NK-92 treated with Interleukin-12 subunit alpha and Interleukin-12 subunit beta, amount 100 ng/mL, for 24 hours (cell line): Measurements from ENCODE around the gene ZFYVE28.
A peak's percentile ranks its signal among the peaks of the same experiment; 100 is the strongest.

Experiments
- DNase-seq: peaks from one replicate; lab custom pipeline; 2025; lab: John Stamatoyannopoulos, UW

The ZFYVE28 gene

DNA sequence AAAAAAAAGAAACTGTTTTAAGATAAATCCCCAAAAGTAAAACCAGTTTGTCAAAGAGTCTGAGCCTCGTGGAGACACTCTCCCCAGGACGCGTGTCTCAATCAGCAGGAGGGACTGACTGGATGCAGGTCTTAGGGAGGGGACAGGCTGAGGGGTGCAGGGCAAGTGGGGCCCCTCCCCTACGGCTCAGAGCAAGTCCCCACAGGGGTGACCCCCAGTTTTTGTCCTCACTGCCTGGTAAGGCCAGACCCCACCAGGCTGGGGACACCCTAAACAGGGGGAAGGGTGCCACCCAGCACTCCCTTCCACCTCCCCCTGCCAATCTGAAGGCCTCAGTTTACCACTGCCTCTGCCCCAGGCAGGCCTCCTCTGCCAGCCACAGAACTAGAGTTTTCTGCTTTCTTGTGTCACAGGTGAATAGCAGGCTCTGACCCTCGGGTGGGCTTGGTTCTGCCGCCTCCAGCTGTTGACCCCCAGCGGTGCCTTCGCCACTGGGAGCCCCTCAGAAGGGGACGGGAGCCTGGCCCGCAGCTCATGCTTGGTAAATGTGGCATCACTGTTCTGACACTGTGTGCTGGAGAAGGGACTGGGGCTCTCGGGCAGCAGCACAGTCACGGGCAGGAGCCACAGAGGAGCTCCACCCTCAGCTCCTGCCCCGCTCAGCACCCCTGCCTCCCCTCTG lies 86.8 kb downstream of the ZFYVE28 start:
- no peak for DNase-seq

DNA sequence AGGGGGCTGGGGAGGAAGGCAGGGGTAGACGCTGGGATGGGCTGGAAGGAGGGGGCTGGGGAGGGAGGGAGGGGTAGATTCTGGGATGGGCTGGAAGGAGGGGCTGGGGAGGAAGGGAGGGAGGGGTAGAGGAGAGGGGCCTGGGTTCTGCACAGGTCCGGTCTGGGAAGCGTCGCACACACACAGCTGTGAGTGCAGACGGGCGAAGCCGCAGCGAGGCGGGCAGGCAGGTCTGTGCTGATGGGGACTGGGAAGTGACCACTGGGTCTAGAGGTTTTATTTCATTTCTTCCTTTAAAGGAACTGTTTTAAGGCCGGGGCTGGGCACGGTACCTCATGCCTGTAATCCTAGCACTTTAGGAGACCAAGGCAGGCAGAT lies 87.4 kb downstream of the ZFYVE28 start:
- DNase-seq: no peak

DNA sequence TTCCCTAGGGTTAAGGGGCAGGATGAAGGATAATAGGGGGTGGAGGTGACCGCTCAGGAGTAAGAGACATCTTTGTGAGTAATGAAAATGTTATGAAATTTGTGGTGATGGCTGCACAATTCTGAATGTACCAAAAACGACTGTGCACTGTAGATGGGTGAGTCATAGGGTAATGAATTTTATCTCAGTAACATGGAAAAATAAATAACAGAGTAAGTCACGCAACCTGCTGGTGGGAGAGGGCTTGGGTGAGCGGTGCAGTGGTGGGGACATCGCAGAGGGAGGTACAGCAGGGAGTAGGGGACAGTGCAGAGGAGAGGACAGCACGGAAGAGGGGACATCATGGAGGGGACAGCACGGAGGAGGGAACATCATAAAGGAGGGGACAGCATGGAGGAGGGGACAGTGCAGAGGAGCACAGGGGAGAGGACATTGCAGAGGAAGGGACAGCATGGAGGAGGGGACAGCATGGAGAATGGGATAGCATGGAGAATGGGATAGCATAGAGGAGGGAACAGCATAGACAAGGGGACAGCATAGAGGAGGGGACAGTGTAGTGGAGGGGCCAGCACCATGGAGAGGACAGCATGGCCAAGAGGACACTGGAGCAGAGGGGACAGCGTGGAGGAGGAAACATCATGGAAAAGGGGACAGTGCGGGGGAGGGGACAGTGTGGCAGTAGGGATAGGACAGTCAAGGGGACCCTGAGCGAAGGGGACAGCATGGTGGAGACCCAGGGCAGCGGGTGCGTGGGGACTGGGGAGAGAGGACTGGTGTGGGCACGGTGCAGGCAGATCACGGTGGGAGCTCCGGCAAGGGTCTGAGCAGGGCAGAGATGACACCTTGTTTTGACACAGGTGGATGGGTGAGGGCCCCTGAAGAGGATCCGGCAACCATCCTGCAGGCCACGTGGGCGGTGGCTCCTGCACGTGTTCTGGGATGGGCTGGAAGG lies 88.1 kb downstream of the ZFYVE28 start:
- no peak for DNase-seq

GRCh38 chr4:2327579-2327978 lies 90.9 kb downstream of the ZFYVE28 start:
- no peak for DNase-seq

DNA sequence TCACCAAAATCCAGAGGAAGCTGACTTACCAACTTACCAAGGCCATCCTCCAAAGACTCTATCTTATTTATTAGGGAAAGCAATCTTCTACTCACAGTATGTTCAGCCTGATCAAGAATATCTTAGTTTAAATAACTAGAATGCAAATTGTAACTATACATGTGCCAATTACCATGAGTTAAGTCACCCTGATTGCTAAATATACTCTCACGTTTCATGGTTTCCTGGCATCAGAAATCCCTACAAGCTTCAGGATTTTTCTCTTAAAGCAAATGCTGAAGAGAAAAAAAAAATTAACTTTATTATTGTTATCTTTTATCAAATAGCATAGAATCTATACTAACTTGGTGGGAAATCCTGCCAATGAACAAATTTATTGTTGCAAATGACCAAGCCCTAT lies 93.6 kb downstream of the ZFYVE28 start:
- DNase-seq: no peak

DNA sequence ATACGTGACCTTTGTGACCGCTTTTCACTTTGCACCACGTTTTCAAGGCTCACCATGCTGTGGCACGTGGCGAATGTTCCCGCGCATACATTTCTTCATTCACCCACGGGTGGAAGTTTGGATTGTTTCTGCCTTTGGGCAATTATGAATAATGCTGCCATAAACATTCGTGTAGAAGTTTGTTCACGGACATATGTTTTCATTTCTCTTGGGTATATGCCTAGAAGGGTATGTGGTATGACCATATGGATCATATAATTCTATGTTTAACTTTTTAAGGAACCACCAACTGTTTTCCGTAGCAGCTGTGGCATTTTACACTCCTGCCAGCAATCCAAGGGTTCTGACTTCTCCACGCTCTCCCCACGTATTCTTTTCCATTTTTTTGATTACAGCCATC lies 95.6 kb downstream of the ZFYVE28 start:
- no peak for DNase-seq

GRCh38 chr4:2322227-2322626 lies 96.2 kb downstream of the ZFYVE28 start:
- no peak for DNase-seq

- no peak for DNase-seq
Observed at GRCh38 chr4:2321279-2322196, 96.9 kb downstream of the ZFYVE28 start.

DNA sequence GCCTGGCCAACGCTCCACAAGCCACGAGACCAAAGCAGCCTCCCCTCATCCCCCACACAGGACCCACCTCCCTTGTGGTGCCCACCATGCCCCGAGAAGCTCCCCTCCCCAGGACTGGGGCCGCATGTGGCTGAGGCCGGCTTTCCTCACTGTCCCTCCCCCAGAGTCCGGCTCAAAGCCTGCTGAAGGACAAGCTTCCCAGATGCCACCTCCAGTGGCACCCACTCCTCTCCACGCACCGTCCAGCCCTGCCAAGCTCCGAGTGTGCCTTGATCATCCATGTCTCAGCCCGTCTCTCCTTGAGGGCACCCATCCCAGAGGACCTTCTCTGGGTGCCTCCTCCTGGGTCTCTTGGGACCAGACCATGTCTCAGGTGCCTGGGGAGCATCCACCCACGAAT lies 97.7 kb downstream of the ZFYVE28 start:
- DNase-seq: no peak

DNA sequence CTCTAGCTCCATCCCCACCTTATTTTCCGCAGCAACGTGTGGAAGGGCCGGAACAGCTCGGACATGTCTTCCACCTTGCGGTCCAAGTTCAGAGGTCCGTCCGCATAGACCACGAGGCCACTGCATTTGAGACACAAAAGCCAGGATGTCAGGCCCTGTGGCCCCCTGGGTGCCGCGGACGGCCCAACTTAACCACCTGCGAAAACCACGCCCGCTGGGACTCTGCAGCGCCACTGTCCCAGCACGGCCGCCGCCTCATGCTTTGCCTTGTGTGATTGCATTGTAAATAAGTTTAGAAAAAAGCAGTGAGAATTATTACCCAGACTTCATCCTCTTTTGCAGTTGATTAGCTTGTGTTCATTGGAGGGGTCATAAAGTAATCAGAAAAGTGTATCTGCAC lies 98.3 kb downstream of the ZFYVE28 start:
- peak; percentile 53 for DNase-seq

DNA sequence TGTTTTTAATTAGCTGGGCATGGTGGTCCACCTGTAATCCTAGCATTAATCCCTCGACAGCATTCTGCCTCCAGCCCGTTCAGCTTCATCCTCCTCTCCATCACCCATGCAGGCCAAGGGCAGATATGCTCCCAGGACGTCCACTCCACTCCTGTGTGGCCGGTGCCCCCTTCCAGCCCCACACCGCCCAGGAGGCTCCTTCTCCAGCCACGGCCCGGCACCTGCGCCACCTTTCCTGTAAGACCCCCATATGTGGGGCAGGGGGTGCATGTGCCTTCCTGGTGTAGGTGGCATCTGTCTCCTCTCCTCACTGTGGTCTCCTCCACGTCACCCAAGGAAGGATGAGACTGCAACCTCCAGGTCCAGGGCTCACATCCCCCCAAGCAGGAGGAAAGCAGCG lies 99.6 kb downstream of the ZFYVE28 start:
- DNase-seq: no peak

DNA sequence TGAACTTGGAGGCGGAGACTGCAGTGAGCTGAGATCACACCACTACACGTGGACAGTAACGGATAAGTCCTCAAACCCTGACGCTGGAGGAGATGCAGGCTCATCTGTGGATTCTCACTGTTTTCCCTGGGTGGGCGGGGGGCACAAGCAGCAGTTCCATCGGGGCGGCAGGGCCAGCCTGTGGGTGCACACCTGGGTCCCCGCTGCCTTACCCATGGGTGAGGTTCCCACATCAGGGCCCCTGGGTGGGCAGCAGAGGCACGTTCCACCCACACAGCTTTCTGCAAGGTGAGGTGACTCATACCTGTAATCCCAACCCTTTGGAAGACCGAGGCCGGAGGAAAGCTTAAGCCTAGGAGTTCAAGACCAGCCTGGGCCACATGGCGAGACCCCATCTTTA lies 100.0 kb downstream of the ZFYVE28 start:
- no peak for DNase-seq

- DNase-seq: no peak
Observed at GRCh38 chr4:2313366-2313765, 105.1 kb downstream of the ZFYVE28 start.

DNA sequence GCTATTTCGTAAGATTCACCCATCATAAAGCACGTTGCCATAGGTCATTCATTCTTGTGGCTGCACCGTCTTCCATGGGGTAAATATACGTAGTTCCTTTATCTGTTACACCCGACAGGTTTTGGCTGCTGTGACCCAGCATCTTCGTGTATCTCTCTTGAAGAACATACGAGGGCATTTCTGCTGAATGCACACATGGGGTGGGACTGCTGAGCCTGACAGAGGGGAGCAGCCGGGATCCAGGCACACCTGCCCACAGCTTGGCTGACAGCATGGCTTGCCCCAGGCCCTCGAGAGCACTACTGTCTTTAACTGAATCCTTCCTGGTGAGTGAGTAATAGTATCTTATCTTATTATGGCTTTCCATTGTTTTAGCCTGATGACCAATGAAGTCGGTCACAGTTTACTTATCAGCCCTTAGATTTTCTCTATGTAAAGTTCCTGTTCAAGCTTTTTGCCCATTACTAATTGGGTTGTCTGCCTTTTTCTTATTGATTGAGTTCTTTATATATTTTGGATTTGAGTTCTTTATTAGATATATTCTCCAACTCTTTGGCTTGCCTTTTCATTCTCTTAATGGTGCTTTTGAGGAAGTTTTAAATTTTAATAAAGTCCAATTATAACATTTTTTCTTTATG lies 111.6 kb downstream of the ZFYVE28 start:
- no peak for DNase-seq

- no peak for DNase-seq
Observed at GRCh38 chr4:2305766-2306501, 112.5 kb downstream of the ZFYVE28 start.

DNA sequence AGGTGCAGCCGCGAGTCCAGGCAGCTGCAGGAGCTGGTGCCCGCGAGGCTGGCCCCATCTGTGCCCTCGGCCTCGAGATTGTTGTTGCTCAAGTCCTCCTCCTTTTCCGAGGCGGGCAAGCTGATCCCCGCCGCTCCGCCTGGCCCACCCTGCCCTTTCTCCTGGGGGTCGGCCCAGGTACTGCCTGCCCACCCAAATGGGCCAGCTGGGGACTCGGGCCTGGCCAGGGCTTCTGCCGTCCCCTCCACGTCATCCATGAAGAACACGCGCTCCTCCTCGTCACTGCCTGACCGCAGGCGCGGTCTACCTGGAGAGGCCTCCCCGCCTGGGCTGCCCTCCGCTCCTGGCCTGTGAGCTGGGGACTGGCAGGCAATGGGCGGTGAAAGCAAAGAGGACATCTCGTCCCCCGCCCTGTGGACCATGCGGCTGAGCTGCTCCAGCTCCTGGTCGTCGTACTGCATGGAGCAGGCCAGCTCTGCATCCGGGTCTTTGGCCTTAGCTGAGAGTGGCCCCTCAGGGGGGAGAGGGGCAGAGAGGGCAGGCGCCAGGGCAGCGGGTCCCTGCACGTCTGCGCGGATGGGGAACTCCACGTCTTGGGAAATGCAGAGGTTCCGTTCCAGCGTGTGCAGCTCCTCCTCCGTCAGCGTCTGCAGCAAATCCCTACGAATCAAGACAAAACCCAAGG lies 113.4 kb downstream of the ZFYVE28 start:
- DNase-seq: no peak

- no peak for DNase-seq
Observed at GRCh38 chr4:2304321-2304876, 114.0 kb downstream of the ZFYVE28 start.

- DNase-seq: no peak
Observed at GRCh38 chr4:2303686-2304320, 114.6 kb downstream of the ZFYVE28 start.

GRCh38 chr4:2303121-2303685 lies 115.2 kb downstream of the ZFYVE28 start:
- DNase-seq: no peak
